GM18868 (cell line): ENCODE measurements around the gene TARS3.
"Not testable (repeated sequence)": the region's sequence is repeated elsewhere in the genome, so short reads cannot be mapped to it uniquely, and the experiment has no call there.

ENCODE experiments used
- ATAC-seq: cut with Tn5 transposase; IDR thresholded peaks from one replicate; pipeline ENCODE4 v1.9.1; 2021; ENCODE audit warnings: mild to moderate bottlenecking, moderate library complexity; ENCODE audit not compliant: unreplicated experiment

Gene TARS3

GRCh38 chr15:101723874-101724674, at the start of gene TARS3:
Gene TARS3, minus strand, starts transcription at chr15:101724473. Its CDS starts 86 bp downstream, at chr15:101724387.
- peak; percentile 91 for ATAC-seq

GRCh38 chr15:101773496-101774100, 49.3 kb upstream of the TARS3 start:
- ATAC-seq: no peak

- ATAC-seq: no peak
Observed at GRCh38 chr15:101772921-101773320, 48.6 kb upstream of the TARS3 start.

GRCh38 chr15:101767083-101767640, 42.9 kb upstream of the TARS3 start:
- not testable (repeated sequence) for ATAC-seq

GRCh38 chr15:101765772-101766456, 41.6 kb upstream of the TARS3 start:
- no peak for ATAC-seq

GRCh38 chr15:101765340-101765671, 41.0 kb upstream of the TARS3 start:
- not testable (repeated sequence) for ATAC-seq

- ATAC-seq: not testable (repeated sequence)
Observed at GRCh38 chr15:101764669-101765339, 40.5 kb upstream of the TARS3 start.

- peak; percentile 35 for ATAC-seq
Observed at GRCh38 chr15:101746716-101747082, 22.4 kb upstream of the TARS3 start.

GRCh38 chr15:101734837-101735236, 10.6 kb upstream of the TARS3 start:
- not testable (repeated sequence) for ATAC-seq

GRCh38 chr15:101733545-101733944, 9.3 kb upstream of the TARS3 start:
- no peak for ATAC-seq

- ATAC-seq: no peak
Observed at GRCh38 chr15:101732772-101733171, 8.5 kb upstream of the TARS3 start.

- ATAC-seq: no peak
Observed at GRCh38 chr15:101731746-101732145, 7.5 kb upstream of the TARS3 start.

GRCh38 chr15:101727186-101727585, 2.9 kb upstream of the TARS3 start:
- ATAC-seq: no peak

- ATAC-seq: no peak
Observed at GRCh38 chr15:101725073-101725472, 800 bp upstream of the TARS3 start.

GRCh38 chr15:101724675-101725005, 367 bp upstream of the TARS3 start:
- no peak for ATAC-seq

GRCh38 chr15:101723171-101723873, 951 bp downstream of the TARS3 start:
- ATAC-seq: no peak

GRCh38 chr15:101718896-101719295, 5.4 kb downstream of the TARS3 start:
- ATAC-seq: no peak

- no peak for ATAC-seq
Observed at GRCh38 chr15:101712078-101712477, 12.2 kb downstream of the TARS3 start.

GRCh38 chr15:101710806-101711205, 13.5 kb downstream of the TARS3 start:
- no peak for ATAC-seq

- ATAC-seq: no peak
Observed at GRCh38 chr15:101709466-101709865, 14.8 kb downstream of the TARS3 start.

GRCh38 chr15:101707983-101708382, 16.3 kb downstream of the TARS3 start:
- no peak for ATAC-seq
